ENCODE measurements around the gene NAP1L4.

NAP1L4 gene

DNA sequence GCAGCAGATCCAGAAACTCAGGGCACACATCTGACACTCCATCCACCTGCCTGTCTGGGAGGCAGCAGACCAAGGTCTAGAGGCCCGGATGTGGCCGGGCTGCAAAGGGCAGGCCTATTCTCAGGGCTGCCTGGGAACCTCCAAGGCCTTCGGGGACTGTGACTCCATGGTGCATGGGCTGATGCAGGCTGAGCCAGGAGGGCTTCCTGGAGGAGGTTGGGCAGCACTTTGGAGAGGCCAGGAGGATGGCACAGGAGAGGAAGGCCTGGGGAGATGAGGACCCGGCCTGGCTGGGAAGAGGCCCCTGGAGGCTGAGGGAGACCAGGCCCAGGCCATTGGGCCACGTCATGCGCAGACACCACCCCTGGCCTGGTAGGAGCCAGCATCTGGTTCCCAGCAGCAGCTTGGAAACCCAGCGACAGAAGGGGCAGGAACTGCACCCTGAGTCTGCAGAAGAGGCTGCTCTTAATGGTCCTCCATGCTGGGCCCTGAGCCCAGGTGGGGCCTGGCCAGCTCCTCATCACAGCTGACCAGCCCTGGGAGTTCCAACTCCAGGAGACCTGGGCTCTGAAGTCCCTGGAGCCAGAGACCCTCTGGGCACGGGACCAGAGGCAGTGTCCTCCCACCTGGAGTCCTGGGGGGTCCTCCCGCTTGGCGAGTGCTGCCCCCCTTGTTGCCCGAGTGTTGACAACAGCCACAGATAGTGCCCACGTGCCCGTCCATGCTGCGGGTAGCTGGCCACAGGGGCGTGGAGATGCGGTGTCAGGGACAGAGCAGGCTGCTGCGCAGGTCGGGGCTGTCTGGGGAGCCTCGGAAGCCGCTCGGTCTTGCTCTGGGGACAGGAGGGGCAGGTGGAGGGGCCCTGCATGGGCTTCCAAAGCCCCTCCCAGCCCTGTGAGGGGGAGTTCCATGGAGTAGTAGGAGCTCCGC, 68.4 kb downstream of the NAP1L4 start:
- no peak for DNase-seq (ENCODE audit: low spot score)

DNA sequence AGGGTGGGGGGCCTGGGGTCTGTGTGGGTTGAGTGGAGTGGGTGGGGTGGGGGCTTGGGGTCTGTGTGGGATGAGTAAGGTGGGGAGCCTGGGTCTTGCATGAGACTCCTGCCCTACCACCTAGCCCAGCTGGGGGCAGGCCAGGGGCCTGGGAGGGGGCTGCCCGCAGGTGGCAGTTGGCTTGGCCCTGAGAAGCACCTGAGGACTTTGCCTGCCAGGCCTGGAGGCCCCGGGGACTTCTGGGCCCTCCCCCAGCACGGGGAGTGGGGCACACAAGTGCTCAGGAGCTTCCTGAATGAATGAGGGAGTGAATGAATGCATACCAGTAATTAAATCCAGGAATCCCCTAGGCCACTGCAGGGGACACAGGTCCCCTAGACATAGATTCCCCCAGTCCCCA, 69.5 kb downstream of the NAP1L4 start:
- DNase-seq (ENCODE audit: low spot score): no peak

DNA sequence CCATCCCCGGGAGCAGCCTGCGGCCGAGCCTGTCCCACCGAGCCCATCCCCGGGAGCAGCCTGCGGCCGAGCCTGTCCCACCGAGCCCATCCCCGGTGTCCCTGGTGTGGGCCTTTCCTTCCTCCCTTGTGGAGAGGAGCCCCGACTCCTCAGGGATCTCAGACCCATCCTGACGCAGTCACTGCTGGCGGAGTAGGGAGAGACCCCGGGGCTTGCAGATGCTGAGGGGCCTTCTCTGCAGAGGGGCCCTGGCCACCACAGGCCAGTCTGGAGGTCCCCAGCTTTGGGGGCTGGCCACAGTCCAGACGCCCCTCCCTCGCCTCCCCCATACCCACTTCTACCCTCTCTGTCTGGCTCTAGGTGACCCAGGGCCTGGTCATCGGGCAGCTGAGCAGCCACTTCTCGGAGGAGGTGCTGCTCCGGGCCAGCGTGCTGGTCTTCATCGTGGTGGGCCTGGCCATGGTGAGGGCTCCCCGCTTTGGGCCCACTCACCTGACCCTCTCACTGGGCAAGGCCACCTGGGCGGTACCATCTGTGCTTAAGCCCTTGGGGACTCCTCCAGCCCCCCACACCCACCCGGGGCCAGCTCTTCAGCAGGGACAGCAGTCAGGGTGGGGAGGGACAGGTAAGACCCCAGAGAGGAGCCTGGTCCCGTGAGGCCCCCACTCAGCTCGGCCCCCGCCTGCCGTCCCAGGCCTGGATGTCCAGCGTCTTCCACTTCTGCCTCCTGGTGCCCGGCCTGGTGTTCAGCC, 70.2 kb downstream of the NAP1L4 start:
- no peak for DNase-seq (ENCODE audit: low spot score)

DNA sequence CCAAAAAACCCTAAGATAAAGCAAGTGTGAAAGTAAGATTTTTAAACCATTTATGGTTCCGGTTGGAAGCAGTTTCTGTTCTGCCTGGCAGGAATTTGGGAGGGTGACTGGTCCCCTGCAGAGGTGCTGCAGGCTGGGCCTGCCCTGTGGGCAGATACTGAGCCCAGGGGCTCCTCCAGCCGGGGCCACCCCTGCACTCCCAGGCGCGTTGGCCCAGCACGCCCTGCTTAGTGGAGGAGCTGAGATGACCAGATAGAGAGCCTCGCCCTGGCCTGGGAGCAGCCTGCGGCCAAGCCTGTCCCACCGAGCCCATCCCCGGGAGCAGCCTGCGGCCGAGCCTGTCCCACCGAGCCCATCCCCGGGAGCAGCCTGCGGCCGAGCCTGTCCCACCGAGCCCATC, 70.9 kb downstream of the NAP1L4 start:
- DNase-seq (ENCODE audit: low spot score): no peak

DNA sequence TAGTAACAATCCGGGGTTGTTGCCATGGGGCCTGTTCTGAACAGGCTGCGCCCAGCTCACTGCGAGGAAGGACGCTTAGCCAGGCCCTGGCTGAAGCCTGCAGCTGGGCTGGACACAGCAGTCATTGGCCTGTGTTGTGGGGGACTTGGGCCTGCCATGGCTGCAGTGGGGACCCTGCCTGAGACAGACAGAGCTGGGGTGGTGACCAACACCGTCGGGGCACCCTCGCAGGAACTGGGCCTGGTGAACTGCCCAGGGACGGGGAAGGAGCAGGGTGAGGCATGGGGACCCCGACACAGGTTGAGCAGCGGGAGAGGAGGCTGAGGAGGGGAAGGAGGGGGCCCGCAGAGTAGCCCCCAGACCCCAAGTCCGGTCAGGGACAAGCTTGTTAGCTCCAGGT, 71.8 kb downstream of the NAP1L4 start:
- no peak for DNase-seq (ENCODE audit: low spot score)

DNA sequence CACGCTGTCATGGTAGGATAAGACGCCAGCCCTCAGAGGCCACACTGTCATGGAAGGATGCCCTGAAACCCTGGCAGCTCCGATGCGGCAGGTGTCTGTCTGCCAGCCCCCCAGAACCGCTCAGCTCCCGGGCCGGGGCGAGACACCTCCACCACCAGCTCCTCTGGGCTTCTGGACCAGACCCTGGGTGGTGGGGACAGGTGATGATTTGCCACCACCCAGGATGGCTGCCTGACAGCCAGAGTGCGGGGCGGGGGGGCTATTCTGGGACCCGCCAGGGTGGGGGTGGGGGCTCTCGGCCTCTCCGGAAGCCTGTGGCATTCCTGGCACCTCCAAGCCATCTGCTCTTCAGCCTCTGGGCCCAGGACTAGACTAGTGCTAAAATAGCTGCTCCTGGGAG, 72.3 kb downstream of the NAP1L4 start:
- no peak for DNase-seq (ENCODE audit: low spot score)

GRCh38 chr11:2919188-2919587, 72.9 kb downstream of the NAP1L4 start:
- DNase-seq (ENCODE audit: low spot score): no peak

- DNase-seq (ENCODE audit: low spot score): no peak
Observed at GRCh38 chr11:2917842-2918490, 74.2 kb downstream of the NAP1L4 start.

GRCh38 chr11:2916892-2917645, 75.1 kb downstream of the NAP1L4 start:
- DNase-seq (ENCODE audit: low spot score): no peak

DNA sequence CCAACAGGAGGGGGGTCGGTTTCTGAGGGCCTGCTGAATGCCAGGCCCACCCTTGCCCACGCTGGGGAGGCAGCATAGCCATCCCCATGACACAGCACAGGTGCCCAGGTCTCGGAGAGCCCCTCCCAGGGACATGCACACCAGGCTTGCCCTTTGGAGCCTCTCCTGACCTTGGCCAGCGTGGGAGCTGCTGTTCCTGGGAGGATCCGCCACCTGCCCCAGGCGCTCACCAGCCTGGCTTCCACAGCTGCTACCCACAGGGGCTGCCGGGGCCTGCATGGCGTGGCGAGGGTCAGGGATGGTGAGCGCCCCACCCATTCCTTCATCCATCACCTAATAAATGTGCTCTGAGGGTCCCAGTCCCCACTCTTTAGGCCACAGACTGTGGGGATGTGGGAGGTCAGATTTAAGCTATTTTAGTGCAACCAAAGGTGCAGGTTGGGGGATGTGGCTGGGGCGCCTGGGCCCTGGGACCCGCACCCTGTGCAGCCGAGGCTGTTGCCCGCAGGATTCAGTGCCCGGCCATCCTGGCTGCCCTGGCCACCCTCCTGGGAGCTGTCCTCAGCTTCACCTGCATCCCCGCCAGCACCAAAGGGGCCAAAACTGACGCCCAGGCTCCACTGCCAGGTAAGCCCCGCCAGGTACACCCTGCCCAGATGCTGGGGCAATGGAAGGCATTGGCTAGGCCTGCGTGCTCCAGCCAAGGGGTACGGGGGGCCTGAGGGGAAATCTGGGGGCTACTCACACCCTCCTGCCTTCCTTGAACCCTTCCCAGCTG, 75.8 kb downstream of the NAP1L4 start:
- DNase-seq (ENCODE audit: low spot score): no peak

DNA sequence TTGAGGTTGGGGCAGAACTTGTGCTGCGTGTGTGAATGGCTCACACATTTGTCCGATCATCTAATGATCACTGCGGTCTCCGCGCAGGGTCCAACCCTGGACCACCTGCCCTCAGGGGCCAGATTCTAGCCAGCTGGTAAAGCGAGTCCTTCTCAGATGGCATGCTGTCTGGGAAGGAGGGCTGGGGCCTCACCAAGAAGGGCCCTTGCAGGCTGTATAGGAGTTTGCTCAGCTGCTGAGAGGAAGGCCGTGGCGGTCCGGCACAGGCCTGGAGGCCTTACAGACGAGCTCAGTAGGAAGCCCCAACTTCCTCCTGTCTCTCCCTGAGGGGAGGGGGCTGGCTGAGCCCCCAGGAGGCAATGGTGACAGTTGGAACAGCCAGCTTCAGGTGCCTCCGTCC, 76.7 kb downstream of the NAP1L4 start:
- no peak for DNase-seq (ENCODE audit: low spot score)

DNA sequence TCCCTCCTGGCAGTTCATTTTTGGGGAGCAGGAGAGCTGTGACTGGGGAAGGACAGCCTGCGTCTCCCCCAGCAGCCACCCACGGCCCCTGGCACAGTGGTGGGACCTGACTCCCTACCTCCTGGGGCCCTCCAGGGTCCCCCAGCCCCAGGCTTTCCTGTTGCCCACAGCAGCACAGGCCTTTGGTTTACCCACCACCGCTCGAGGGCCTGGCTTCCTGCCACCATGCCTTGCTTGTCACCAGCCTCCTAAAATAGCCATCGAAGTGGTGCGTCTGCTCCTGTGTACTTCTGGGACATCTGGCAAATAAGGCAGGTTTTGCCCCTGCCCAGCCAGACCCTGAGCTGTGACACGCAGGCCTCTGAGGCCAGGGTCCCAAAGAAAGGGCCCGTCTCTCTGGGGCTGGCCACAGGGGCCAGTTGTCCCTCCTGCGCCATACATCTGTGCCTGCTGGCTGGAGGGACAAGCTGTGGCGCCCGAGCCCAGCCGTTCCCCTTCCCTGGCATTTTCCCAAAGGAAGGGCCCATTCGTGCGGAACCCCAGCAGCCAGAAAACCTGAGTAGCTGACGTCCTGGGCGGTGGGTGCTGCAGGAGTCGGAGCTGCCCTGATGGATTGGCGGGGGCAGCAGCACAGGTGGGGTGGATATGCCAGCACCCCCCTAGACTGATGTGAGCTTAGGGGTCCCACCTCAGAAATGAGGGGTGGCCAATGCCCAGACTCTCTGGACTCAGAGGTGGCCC, 77.5 kb downstream of the NAP1L4 start:
- DNase-seq (ENCODE audit: low spot score): no peak

DNA sequence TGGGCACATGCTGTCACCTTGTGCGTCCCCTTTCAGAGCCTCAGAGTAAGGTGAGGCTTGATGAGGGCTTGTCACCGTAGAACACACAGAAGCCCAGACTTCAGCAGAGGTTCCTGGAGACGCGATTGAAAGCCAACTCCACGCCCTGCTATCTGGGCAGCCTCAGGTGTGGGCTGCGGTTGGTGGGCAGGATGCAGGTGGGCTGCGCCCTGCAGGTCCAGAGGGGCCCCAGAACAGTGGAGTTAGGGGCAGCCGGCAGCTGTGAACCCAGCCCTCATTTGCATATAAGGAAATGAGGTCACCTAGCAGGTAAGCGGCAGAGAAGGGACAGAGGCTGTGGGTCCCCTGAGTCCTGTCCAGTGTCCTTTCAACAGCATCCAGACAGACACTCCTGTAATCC, 78.4 kb downstream of the NAP1L4 start:
- DNase-seq (ENCODE audit: low spot score): no peak

DNA sequence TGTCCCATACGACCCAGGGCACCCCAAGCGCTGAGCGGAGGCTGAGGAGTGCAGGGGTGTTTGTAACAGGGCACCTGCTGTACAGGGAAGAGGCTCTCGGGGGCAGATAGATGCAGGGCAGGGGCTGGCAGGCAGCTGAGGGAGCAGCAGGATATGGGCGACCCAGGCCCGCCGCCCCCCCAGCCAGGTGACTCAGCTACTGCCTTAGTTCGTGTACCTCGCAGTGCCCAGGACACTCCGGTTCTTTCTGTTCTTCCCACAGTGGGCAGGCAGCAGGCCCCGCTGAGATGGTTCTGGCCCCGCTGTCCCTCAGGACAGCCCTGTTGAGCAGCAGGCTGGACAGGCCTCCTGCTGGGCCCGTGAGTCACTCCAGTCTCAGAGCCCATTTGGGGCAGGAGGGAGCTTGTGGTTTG, 79.1 kb downstream of the NAP1L4 start:
- no peak for DNase-seq (ENCODE audit: low spot score)

GRCh38 chr11:2912498-2912897, 79.6 kb downstream of the NAP1L4 start:
- no peak for DNase-seq (ENCODE audit: low spot score)

DNA sequence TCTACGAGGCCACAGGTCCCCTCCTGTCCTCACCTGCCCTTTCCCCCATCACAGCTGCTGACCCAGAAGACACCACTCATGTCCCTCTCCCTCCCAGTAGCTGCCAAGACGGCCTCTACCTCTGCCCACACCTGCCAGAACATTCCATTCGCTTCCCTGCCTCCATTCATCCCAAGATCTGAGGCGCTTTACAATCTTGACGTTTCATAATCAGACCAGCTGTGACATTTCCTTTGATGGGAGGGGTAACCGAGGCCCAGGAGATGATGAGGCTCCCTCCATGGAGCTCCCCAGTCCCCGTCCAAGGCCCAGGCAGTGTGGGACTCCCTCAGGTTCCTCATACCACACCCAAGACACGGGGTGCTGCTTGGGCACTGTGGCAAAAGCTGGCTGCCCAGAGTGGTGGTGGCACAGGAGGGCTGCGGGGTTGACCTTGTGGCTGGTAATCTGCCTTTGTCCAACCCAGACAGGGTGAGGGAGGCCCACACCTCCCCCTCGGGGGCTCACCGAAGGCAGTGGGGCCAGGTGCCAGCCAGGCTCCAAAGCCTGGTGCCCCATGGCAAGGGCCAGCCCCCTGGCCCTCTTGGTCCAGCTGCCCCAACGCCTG, 80.2 kb downstream of the NAP1L4 start:
- DNase-seq (ENCODE audit: low spot score): no peak

GRCh38 chr11:2911088-2911784, 80.9 kb downstream of the NAP1L4 start:
- no peak for DNase-seq (ENCODE audit: low spot score)

DNA sequence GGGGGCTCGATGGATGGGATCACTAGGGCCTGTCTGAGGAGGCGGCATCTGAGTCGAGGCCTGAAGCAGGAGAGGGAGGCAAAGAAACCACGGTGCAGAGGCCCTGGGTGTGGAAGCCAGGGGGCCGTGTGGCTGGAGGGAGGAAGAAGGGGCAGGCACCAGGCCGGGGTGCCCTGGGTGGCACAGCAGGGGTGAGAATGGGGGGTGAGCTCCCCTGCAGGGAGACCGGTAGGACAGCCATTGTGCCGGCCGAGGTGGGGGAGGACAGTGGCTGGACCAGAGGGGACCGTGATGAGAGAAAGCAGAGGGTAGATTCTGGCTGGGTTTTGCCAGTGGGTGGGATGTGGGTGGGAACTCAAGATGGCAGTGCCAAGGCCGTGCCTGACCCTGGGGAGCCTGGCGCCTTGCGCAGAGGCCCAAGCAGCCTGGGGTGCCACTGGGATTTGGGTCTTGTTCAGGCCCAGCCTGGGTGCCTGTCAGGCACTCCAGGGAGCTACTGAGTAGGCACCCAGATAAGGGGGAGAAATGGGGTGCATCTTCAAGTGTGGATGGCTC, 81.7 kb downstream of the NAP1L4 start:
- DNase-seq (ENCODE audit: low spot score): no peak
